ENCODE results near the gene TUT7. TPM values are rescaled to one million over a fixed set of nuclear protein-coding genes. Genes with fewer than 3 reads are reported as not detected.

TUT7 gene
- total RNA-seq, 1 experiment from 2014 or later: 13.1 TPM

- Histone ChIP-seq H3K4me3 (ENCODE audit: insufficient read depth, low read depth, low read length) (no peak overlapping the region), H3K36me3 (replicated peaks; ENCODE audit: control insufficient read depth, insufficient read depth, low read length) (no peaks in the 10 kb centered on the region), H3K27me3 (ENCODE audit: control insufficient read depth, insufficient read depth, low read length) (no peaks in the 10 kb centered on the region)
- no peak for DNase-seq
Observed at GRCh38 chr9:86238861-86239770, 115.1 kb downstream of the TUT7 start.

Other genes with a start within 250 kb of the TUT7 start
- not detected in 2 replicates for gene C9orf153, start 94.8 kb downstream of the TUT7 start, total RNA-seq (2014; rRNA removed; shearing (Covaris generic))
- 51.2 and 56.2 TPM in 2 replicates for gene ISCA1, start 71.9 kb downstream of the TUT7 start, total RNA-seq (2014; rRNA removed; shearing (Covaris generic))

All from H7 (cell line).